Upper lobe of left lung (tissue), 6 donors: ENCODE results near the gene RPL3. TPM values are rescaled to one million over a fixed set of nuclear protein-coding genes. Genes with fewer than 3 reads are reported as not detected.

Source experiments
- ATAC-seq, 2 donors: fragments of 200-7000 bp; cut with Tn5 transposase; one replicate each; pipeline ENCODE4 v1.9.1; 2022; ENCODE audit warnings: mild to moderate bottlenecking in 2 of 2, moderate library complexity in 2 of 2; ENCODE audit not compliant: low FRiP score in 2 of 2
- DNase-seq, 2 donors: peaks; one replicate each; pipeline ENCODE4 v3.0.0-alpha.2; 2019 to 2020
- H3K27ac ChIP-seq, 4 donors: fragments of 200-600 bp; sonication (generic); one replicate each; pipeline ENCODE4 v1.5.1; 2016 to 2019
- H3K27me3 ChIP-seq, 4 donors: fragments of 200-600 bp; sonication (generic); one replicate each; pipeline ENCODE4 v1.5.1; 2017 to 2019
- H3K36me3 ChIP-seq, 4 donors: fragments of 200-600 bp; sonication (generic); one replicate each; pipeline ENCODE4 v1.5.1; 2016 to 2019
- H3K4me1 ChIP-seq, 4 donors: fragments of 200-600 bp; sonication (generic); one replicate each; pipeline ENCODE4 v1.5.1; 2018 to 2019
- H3K4me3 ChIP-seq, 4 donors: fragments of 200-600 bp; sonication (generic); one replicate each; pipeline ENCODE4 v1.5.1; 2017 to 2019; ENCODE audit warnings: mild to moderate bottlenecking in 2 of 4, moderate library complexity in 1 of 4
- H3K9me3 ChIP-seq, 4 donors: fragments of 200-600 bp; sonication (generic); one replicate each; pipeline ENCODE4 v1.5.1; 2018 to 2019
- CTCF ChIP-seq, 6 experiments: fragments of 450-650 bp in 4 of 6; fragments of 200-600 bp in 2 of 6; sonication (generic) in 2 of 6; IDR thresholded peaks; one replicate each; pipeline ENCODE4 v1.5.1; 2016 to 2019; ENCODE audit warnings: antibody characterized with exemption in 6 of 6
- EP300 ChIP-seq, 4 donors: sonication (generic); formaldehyde crosslinking; IDR thresholded peaks; one replicate each; pipeline ENCODE4 v1.5.1; 2017; ENCODE audit warnings: antibody characterized with exemption in 4 of 4, control low read depth in 2 of 4
- POLR2A ChIP-seq, 4 donors: fragments of 450-650 bp; IDR thresholded peaks; one replicate each; pipeline ENCODE4 v1.5.1; 2016 to 2017; ENCODE audit warnings: antibody characterized with exemption in 4 of 4, mild to moderate bottlenecking in 2 of 4
- POLR2AphosphoS5 ChIP-seq, 2 donors: sonication (generic); formaldehyde crosslinking; IDR thresholded peaks; one replicate each; pipeline ENCODE4 v1.5.1; 2017; ENCODE audit warnings: antibody characterized with exemption in 2 of 2
- WGBS, 2 donors: methylation state at CpG; one replicate each; pipeline ENCODE4 v1.1.5; 2017 to 2018; 5-methylcytosine and 5-hydroxymethylcytosine counted together
- total RNA-seq, 6 donors: library from RNA; depleted of rRNA in 4 of 6; stranded (reverse); fragments of >200 nt in 4 of 6; gene quantifications; one replicate each; pipeline versions ENCODE4 v1.1.0 to v1.2.1, GENCODE V29; 2016 to 2021
- donor health status: DM: no; HTN: no; CAD: no; lungs with moderate emphysema.
- donor health status: DM: no; HTN: yes; CAD: no; lungs with severe emphysema.

Gene RPL3
- total RNA-seq, 6 donors from 2014 or later, result 1,194 to 1,833 (median 1,624) TPM

- no peak for ATAC-seq
These were observed 43.5 kb downstream of the RPL3 start for GRCh38 chr22:39275814-39276439.

GRCh38 chr22:39273950-39274887 is 45.2 kb downstream of the RPL3 start:
- Histone ChIP-seq H3K36me3 (no peaks in the 10 kb centered on the region), H3K9me3 (peaks cover 0 to 5% (median 0%) of the 10 kb centered on the region in 4 donors), H3K4me3 (no peak overlapping the region), H3K4me1 (peaks cover 9 to 30% (median 22%) of the 10 kb centered on the region in 4 donors), H3K27ac (no peak overlapping the region), H3K27me3 (no peaks in the 10 kb centered on the region)
- ATAC-seq (no peak), DNase-seq (no peak)
- TF ChIP-seq EP300 (IDR thresholded peaks at IDR 0.05) (no peak), POLR2A (IDR thresholded peaks at IDR 0.05) (no peak)
- WGBS, 2 donors, result 88 to 89% methylated on average over 12 to 17 of the region's 17 CpGs

More at GRCh38 chr22:39275814-39276439, 43.5 kb downstream of the RPL3 start:
- H3K9me3 ChIP-seq, result peaks cover 0 to 5% (median 0%) of the 10 kb centered on the region in 4 donors
- no peak overlapping the region for H3K4me3 ChIP-seq
- peaks cover 9 to 29% (median 24%) of the 10 kb centered on the region in 4 donors for H3K4me1 ChIP-seq
- no peak for DNase-seq
- H3K27me3 ChIP-seq, result no peaks in the 10 kb centered on the region
- no peaks in the 10 kb centered on the region for H3K36me3 ChIP-seq
- H3K27ac ChIP-seq, result peak overlapping the region in 2 of 4 donors; percentile 7 to 55
- WGBS, 2 donors, result 85 to 86% methylated on average over 7 to 9 of the region's 9 CpGs
- TF ChIP-seq POLR2A (IDR thresholded peaks at IDR 0.05) (no peak), EP300 (IDR thresholded peaks at IDR 0.05) (no peak), CTCF (IDR thresholded peaks at IDR 0.05) (no peak), POLR2AphosphoS5 (IDR thresholded peaks at IDR 0.05) (no peak)

GRCh38 chr22:39270792-39271191 is 48.6 kb downstream of the RPL3 start:
- H3K36me3 ChIP-seq, result no peaks in the 10 kb centered on the region
- TF ChIP-seq POLR2A (IDR thresholded peaks at IDR 0.05), result no peak
- TF ChIP-seq CTCF (IDR thresholded peaks at IDR 0.05), result no peak
- TF ChIP-seq EP300 (IDR thresholded peaks at IDR 0.05), result no peak
- no peak for TF ChIP-seq POLR2AphosphoS5 (IDR thresholded peaks at IDR 0.05)
- ATAC-seq, result no peak
- peaks cover 0 to 7% (median 0%) of the 10 kb centered on the region in 4 donors for H3K4me1 ChIP-seq
- no peak overlapping the region for H3K4me3 ChIP-seq
- no peak for DNase-seq
- H3K27ac ChIP-seq, result no peak overlapping the region
- 96 to 97% methylated on average over 5 to 9 of the region's 9 CpGs for WGBS, 2 donors
- no peaks in the 10 kb centered on the region for H3K27me3 ChIP-seq
- no peaks in the 10 kb centered on the region for H3K9me3 ChIP-seq

- WGBS, 2 donors, result 60 to 69% methylated on average over 4 to 5 of the region's 5 CpGs
- H3K4me3 ChIP-seq, result no peak overlapping the region
- H3K4me1 ChIP-seq, result peaks cover 0 to 7% (median 0%) of the 10 kb centered on the region in 4 donors
- DNase-seq (no peak), ATAC-seq (no peak)
- H3K36me3 ChIP-seq, result no peaks in the 10 kb centered on the region
- no peaks in the 10 kb centered on the region for H3K9me3 ChIP-seq
- TF ChIP-seq POLR2AphosphoS5 (IDR thresholded peaks at IDR 0.05) (no peak), EP300 (IDR thresholded peaks at IDR 0.05) (no peak), CTCF (IDR thresholded peaks at IDR 0.05) (no peak), POLR2A (IDR thresholded peaks at IDR 0.05) (no peak)
- no peaks in the 10 kb centered on the region for H3K27me3 ChIP-seq
- no peak overlapping the region for H3K27ac ChIP-seq
These were observed 49.1 kb downstream of the RPL3 start for GRCh38 chr22:39270280-39270679.

- Histone ChIP-seq H3K27ac (no peak overlapping the region), H3K4me1 (peaks cover 0 to 7% (median 0%) of the 10 kb centered on the region in 4 donors), H3K9me3 (no peaks in the 10 kb centered on the region), H3K27me3 (no peaks in the 10 kb centered on the region), H3K36me3 (no peaks in the 10 kb centered on the region), H3K4me3 (no peak overlapping the region)
- TF ChIP-seq POLR2A (IDR thresholded peaks at IDR 0.05), result no peak
- TF ChIP-seq POLR2AphosphoS5 (IDR thresholded peaks at IDR 0.05), result no peak
- no peak for TF ChIP-seq EP300 (IDR thresholded peaks at IDR 0.05)
- no peak for TF ChIP-seq CTCF (IDR thresholded peaks at IDR 0.05)
- WGBS, 2 donors, result 75 to 77% methylated on average over 11 of the region's 11 CpGs
- no peak for DNase-seq
- ATAC-seq, result no peak
These were observed 50.2 kb downstream of the RPL3 start for GRCh38 chr22:39269095-39269790.
